ENCODE results near the gene COQ10B. TPM values are rescaled to one million over a fixed set of nuclear protein-coding genes. Genes with fewer than 3 reads are reported as not detected.

Gene COQ10B
- total RNA-seq: 10 to 100 TPM; 28.1 to 32.4 (median 31.7) TPM
- long read RNA-seq, donor 1, transcript COQ10B-201 (5 exons, 2,239 nt): major isoform, 54 of 56 reads
- long read RNA-seq, donor 1, partial matches to known transcripts: 1 of 56 reads
- long read RNA-seq, donor 1, other reads (novel, unspliced or antisense): 1 of 56 reads
- long read RNA-seq, donor 2, transcript COQ10B-201 (5 exons, 2,239 nt): major isoform, 35 of 43 reads
- long read RNA-seq, donor 2, partial matches to known transcripts: 2 of 43 reads
- long read RNA-seq, donor 2, other reads (novel, unspliced or antisense): 5 of 43 reads

GRCh38 chr2:197453123-197453913, at the start of gene COQ10B:
TSS of gene COQ10B (plus strand) at chr2:197453552. CDS start at chr2:197453561, 9 bp downstream.
- peaks cover 7% of the 10 kb centered on the region for H3K36me3 ChIP-seq (ENCODE audit: low read depth)
- H3K4me3 ChIP-seq: peak within 1 kb of the TSS; percentile 69
- TF ChIP-seq CTCF (IDR thresholded peaks at IDR 0.05): peak; percentile 41
- intact Hi-C loops (cut with DNase I, micrococcal nuclease): no loop called here
- DNase-seq (peak; percentile 99 to 100 (median 99)), ATAC-seq (peak; percentile 95)
- peaks cover 20% of the 10 kb centered on the region for H3K4me1 ChIP-seq (ENCODE audit: low read depth)
- H3K9me3 ChIP-seq: no peaks in the 10 kb centered on the region

DNA sequence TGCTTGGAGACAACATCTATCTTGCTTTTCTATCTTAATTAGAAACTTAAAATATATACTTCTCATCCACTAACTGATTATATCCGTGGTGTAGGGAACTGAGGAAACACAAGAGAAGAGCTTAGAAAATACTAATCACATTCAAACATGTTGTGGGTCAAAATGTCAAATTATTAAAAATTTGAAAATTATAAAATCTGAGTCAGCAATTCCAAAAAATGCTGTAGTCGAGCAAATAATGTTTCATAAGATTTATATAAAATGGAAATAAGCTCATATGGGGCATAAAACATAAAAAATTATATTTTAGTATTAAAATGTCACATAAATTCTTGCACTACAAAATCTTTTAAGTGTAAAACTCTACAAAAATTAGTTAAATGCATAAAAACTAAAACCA, 47.8 kb upstream of the COQ10B start:
- no peak for ATAC-seq
- Histone ChIP-seq H3K36me3 (ENCODE audit: low read depth) (peaks cover 26% of the 10 kb centered on the region), H3K4me1 (ENCODE audit: low read depth) (no peaks in the 10 kb centered on the region), H3K9me3 (no peaks in the 10 kb centered on the region), H3K4me3 (no peak overlapping the region)
- intact Hi-C loops (cut with DNase I, micrococcal nuclease): no loop called here
- DNase-seq: no peak
- TF ChIP-seq CTCF (IDR thresholded peaks at IDR 0.05): no peak

GRCh38 chr2:197414039-197414438, 39.3 kb upstream of the COQ10B start:
- TF ChIP-seq CTCF (IDR thresholded peaks at IDR 0.05): no peak

GRCh38 chr2:197414515-197414914, 38.8 kb upstream of the COQ10B start:
- Histone ChIP-seq H3K4me3 (no peak overlapping the region), H3K9me3 (no peaks in the 10 kb centered on the region), H3K4me1 (ENCODE audit: low read depth) (no peaks in the 10 kb centered on the region), H3K36me3 (ENCODE audit: low read depth) (peaks cover 8% of the 10 kb centered on the region)
- DNase-seq (no peak), ATAC-seq (no peak)
- no peak for TF ChIP-seq CTCF (IDR thresholded peaks at IDR 0.05)
- intact Hi-C loops (cut with DNase I, micrococcal nuclease): no loop called here

More at GRCh38 chr2:197414039-197414438, 39.3 kb upstream of the COQ10B start:
- no peak overlapping the region for H3K4me3 ChIP-seq
- peaks cover 8% of the 10 kb centered on the region for H3K36me3 ChIP-seq (ENCODE audit: low read depth)
- no peak for ATAC-seq
- intact Hi-C loops (cut with DNase I, micrococcal nuclease): no loop called here
- no peak for DNase-seq
- no peaks in the 10 kb centered on the region for H3K4me1 ChIP-seq (ENCODE audit: low read depth)
- no peaks in the 10 kb centered on the region for H3K9me3 ChIP-seq

GRCh38 chr2:197416268-197416667, 37.1 kb upstream of the COQ10B start:
- ATAC-seq (no peak), DNase-seq (no peak)
- H3K4me1 ChIP-seq (ENCODE audit: low read depth): no peaks in the 10 kb centered on the region
- intact Hi-C loops (cut with DNase I, micrococcal nuclease): no loop called here
- TF ChIP-seq CTCF (IDR thresholded peaks at IDR 0.05): no peak
- H3K4me3 ChIP-seq: no peak overlapping the region
- no peaks in the 10 kb centered on the region for H3K9me3 ChIP-seq
- peaks cover 8% of the 10 kb centered on the region for H3K36me3 ChIP-seq (ENCODE audit: low read depth)
